Mucosa of descending colon (tissue), 3 donors: ENCODE data around the gene KITLG. TPM values are rescaled to one million over a fixed set of nuclear protein-coding genes. Genes with fewer than 3 reads are reported as not detected.

Experiments
- ATAC-seq: fragments of 200-7000 bp; cut with Tn5 transposase; one replicate; pipeline ENCODE4 v1.9.1; 2020; ENCODE audit warnings: mild to moderate bottlenecking, moderate library complexity
- DNase-seq, 3 donors: peaks; one replicate each; pipeline ENCODE4 v3.0.0-alpha.2; 2020
- H3K36me3 ChIP-seq: fragments of 200-600 bp; one replicate; pipeline ENCODE4 v1.8.0; 2021; ENCODE audit warnings: low read depth, mild to moderate bottlenecking
- H3K4me1 ChIP-seq: fragments of 200-600 bp; one replicate; pipeline ENCODE4 v1.8.0; 2021; ENCODE audit warnings: low read depth, mild to moderate bottlenecking
- H3K4me3 ChIP-seq: fragments of 200-600 bp; one replicate; pipeline ENCODE4 v1.8.0; 2021; ENCODE audit warnings: mild to moderate bottlenecking
- H3K9me3 ChIP-seq: fragments of 200-600 bp; one replicate; pipeline ENCODE4 v1.8.0; 2021; ENCODE audit warnings: mild to moderate bottlenecking
- intact Hi-C, 2 donors: fragments of 100-400 bp; cut with DNase I in 1 of 2; cut with micrococcal nuclease in 1 of 2; formaldehyde crosslinking; loops; one replicate each; pipeline versions ENCODE4 v1.11.0 to v1.11.1; 2022; cut with DNase I, micrococcal nuclease
- total RNA-seq, 3 donors: library from RNA; stranded (reverse); fragmentation: NEBNext Ultra II Directional in 2 of 3; extraction: Animal tissue kit (Norgen Biotek cat#: 25700) in 2 of 3; gene quantifications; one replicate each; pipeline versions ENCODE4 v1.2.1 to v1.2.4, GENCODE V29; 2021 to 2023
- TF ChIP-seq, protein P1 (sequence below): fragments of 200-600 bp; IDR thresholded peaks from one replicate; pipeline ENCODE4 v1.8.0; 2022; ENCODE audit warnings: antibody characterized with exemption, mild to moderate bottlenecking
- donor health status: DM: no; HTN: no; CAD: no; lungs with moderate emphysema.
- donor health status: DM: no; HTN: no; CAD: no.
- donor health status: DM: no; HTN: yes; CAD: no.

The KITLG gene
- total RNA-seq, 3 donors from 2014 or later: 28.5 to 96.2 (median 37.4) TPM

DNA sequence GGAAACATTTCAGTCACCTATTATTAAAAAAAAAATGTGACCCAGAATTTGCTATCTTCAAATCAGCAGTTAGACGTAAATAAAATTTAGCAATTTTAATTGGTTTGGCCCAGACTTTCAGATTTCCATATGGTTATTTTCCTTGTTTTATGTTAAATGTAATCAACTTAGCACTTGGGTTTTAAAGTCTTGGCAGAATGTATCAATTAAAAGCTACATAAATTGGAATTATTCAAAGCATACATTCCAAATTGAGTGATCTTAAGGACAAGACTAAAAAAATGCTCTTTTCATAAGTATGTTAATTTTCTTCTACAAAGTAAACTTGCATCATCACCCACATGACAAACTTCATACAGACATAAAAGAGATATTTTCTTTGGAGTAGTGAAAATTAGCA is 3.4 kb downstream of the KITLG start:
- DNase-seq: no peak
- H3K4me1 ChIP-seq: peaks cover 29% of the 10 kb centered on the region
- intact Hi-C loops: no loop called here
- H3K4me3 ChIP-seq: no peak overlapping the region
- TF ChIP-seq, protein P1, sequence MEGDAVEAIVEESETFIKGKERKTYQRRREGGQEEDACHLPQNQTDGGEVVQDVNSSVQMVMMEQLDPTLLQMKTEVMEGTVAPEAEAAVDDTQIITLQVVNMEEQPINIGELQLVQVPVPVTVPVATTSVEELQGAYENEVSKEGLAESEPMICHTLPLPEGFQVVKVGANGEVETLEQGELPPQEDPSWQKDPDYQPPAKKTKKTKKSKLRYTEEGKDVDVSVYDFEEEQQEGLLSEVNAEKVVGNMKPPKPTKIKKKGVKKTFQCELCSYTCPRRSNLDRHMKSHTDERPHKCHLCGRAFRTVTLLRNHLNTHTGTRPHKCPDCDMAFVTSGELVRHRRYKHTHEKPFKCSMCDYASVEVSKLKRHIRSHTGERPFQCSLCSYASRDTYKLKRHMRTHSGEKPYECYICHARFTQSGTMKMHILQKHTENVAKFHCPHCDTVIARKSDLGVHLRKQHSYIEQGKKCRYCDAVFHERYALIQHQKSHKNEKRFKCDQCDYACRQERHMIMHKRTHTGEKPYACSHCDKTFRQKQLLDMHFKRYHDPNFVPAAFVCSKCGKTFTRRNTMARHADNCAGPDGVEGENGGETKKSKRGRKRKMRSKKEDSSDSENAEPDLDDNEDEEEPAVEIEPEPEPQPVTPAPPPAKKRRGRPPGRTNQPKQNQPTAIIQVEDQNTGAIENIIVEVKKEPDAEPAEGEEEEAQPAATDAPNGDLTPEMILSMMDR: no peak
- no peak for ATAC-seq
- no peaks in the 10 kb centered on the region for H3K36me3 ChIP-seq
- H3K9me3 ChIP-seq: no peaks in the 10 kb centered on the region

GRCh38 chr12:88575361-88575970 is 4.8 kb downstream of the KITLG start:
- no peak for ATAC-seq
- no peaks in the 10 kb centered on the region for H3K36me3 ChIP-seq
- TF ChIP-seq, protein P1: no peak
- intact Hi-C loops: no loop called here
- no peak for DNase-seq
- H3K4me1 ChIP-seq: peaks cover 29% of the 10 kb centered on the region
- no peaks in the 10 kb centered on the region for H3K9me3 ChIP-seq
- H3K4me3 ChIP-seq: no peak overlapping the region

- no peak overlapping the region for H3K4me3 ChIP-seq
- ATAC-seq: no peak
- H3K9me3 ChIP-seq: no peaks in the 10 kb centered on the region
- peaks cover 29% of the 10 kb centered on the region for H3K4me1 ChIP-seq
- H3K36me3 ChIP-seq: no peaks in the 10 kb centered on the region
- TF ChIP-seq, protein P1: no peak
- intact Hi-C loops: no loop called here
- no peak for DNase-seq
These were observed 6.0 kb downstream of the KITLG start for GRCh38 chr12:88574278-88574677.

GRCh38 chr12:88573583-88573982 is 6.7 kb downstream of the KITLG start:
- DNase-seq (no peak), ATAC-seq (no peak)
- intact Hi-C loops: no loop called here
- Histone ChIP-seq H3K4me1 (peaks cover 29% of the 10 kb centered on the region), H3K4me3 (no peak overlapping the region), H3K36me3 (no peaks in the 10 kb centered on the region), H3K9me3 (no peaks in the 10 kb centered on the region)
- TF ChIP-seq, protein P1: no peak

DNA sequence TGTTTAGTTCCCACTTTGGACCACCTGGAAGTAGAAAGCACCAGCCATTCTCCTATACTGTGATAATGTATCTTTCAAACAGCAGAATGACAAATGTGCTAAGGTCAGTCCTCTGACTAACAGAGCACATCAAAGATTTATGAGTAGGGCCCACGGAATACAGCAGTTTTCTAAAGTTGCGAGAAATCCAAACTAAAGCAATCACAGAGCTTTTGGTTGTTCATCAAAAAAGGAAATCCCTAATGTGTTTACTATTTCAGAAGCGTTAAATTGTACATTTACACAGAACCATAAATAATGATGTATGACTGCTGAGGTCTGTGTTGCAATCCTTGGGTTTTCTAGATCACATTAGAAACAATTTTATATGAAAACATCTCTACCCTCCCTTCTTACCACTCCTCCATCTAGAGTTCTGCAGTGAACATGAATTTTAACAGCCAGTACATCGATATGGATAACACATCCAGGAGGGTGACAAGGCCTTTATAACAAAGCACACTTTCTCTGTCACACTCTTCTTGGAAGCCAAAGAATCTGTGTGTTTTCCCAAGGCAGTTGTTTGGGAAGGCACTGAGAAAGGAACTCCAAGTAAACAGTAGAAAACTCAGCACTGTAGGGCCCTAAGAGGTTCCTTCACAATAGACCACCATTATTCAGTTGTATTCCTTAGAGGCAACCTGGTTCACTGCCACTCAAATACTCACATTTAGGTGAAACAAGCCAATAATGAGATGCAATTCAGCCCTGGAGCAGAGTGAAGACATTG is 7.3 kb downstream of the KITLG start:
- peaks cover 31% of the 10 kb centered on the region for H3K4me1 ChIP-seq

More for the DNA sequence above, 7.3 kb downstream of the KITLG start:
- no peak for DNase-seq
- TF ChIP-seq, protein P1: no peak
- Histone ChIP-seq H3K9me3 (no peaks in the 10 kb centered on the region), H3K4me3 (no peak overlapping the region), H3K36me3 (no peaks in the 10 kb centered on the region)
- intact Hi-C loops: no loop called here
- no peak for ATAC-seq
